GM21619 (cell line): Measurements from ENCODE around the gene C9orf152.

Experiments used
- ATAC-seq: cut with Tn5 transposase; IDR thresholded peaks from one replicate; pipeline ENCODE4 v1.9.1; 2021; ENCODE audit not compliant: unreplicated experiment

The C9orf152 gene

DNA sequence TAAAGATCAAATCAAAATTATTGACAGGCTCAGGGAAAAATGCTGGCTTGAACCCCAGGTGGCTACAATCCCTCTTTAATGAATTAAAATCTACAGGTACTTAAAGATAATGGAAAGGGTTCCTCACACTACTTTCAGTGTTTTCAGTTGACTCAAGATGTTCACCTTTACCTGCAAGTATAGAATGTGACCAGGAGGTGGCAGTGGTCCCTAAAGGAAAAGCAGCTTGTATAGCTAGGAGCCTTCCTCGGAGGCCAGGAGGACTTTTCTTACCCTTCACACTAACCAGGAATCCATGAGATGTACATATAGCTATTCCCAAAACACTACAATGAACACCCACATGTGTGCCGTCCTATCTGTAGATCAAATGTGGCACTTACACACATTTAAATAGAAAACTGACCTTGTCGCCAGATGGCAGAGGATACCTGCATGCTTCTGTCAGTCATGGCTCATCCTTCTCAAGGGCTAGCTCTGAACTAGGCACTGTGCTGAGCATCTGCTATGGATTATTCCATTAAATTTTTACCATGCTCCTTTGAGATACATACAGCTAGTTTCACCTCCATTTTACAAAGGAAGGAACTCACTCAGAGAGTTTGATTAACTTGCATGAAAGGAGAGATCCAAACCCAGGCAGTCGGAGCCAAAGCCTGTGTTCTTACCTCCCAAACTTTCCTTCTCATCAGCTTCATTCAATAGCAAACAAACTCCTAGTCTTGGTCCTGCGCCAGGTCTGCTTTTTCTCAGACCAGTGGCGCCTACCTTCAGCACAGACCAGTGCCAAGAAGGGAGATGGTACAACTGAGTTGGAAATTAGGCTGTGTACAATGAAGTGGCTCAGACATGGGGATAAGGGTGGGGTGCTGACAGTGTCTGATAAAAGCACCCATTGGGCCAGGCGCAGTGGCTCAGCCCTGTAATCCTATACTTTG lies 24.5 kb downstream of the C9orf152 start:
- ATAC-seq: peak; percentile 79

DNA sequence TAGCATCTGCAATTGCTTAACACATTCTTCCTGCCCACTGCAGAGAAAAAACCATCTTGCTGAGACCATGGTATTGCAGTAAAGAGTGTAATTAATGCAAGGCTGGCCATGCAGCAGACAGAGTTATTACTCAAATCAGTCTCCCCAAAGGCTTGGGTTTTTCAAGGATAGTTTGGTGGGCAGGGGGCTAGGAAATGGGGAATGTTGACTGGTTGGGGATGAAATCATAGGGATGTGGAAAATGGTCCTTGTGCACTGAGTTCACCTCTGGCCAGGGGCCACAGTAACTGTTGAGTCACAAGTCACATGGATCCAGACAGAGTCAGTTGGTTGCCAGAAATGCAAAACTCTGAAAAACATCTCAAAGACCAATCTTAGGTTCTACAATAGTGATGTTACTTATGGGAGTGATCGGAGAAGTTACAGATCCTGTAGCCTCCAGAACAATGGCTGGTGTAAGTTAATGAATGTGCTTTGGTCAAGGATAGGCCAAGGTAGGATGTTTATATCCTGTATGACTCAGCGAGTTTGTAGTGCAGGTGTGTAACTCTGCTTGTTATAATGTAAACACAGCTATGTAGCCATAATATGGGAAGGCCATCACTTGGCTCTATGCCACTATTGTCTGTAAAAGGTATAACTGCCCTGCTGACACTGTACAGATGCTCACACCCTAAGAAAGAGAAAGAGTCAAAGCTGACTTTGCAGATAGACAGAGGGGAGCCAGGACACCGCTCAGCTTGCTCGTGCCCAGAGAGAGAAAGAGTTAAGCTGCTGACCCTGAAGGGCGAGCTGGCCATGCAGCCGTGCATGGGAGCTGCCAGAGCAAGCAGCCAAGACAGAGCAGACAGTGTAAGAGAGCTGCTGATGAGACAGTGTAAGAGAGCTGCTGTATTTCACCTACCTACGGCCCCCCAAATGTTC lies 27.2 kb downstream of the C9orf152 start:
- ATAC-seq: no peak

DNA sequence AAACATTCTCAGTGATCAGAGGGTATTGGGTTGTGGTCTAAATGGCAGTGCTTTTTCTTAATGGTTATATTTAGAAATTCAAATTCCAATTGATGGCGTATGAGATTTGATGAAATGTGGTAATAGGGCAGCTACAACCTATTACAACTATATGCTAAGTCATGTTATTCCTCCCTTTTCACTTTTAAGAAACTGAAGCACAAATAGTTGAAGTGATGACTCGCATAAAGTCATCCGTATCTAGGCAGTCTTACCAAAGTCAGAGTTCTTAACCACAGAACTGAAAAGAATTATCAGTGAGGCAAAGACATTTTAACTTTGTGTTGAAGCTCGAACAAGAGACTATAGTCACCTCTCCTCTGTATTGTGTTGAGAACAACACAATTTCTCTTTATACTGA lies 28.2 kb downstream of the C9orf152 start:
- no peak for ATAC-seq

DNA sequence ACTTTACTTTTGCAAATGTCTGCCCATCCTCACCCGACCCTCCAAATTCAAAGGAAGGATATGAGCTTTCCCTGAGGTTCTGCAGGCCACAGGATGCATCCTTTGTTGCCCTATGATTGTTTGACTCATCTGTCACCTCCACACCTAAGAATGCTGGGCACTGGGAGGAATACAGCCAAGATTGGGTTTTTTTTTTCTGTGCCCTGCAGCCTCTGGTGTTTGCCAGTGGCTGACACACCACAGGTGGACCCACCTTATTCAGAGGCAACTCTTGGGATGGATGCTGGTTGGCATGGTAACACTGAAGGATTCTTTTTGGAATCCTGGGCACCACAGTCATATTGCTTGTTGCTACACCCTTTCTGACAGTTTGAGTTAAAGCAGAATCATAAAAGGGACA lies 29.7 kb downstream of the C9orf152 start:
- ATAC-seq: no peak

DNA sequence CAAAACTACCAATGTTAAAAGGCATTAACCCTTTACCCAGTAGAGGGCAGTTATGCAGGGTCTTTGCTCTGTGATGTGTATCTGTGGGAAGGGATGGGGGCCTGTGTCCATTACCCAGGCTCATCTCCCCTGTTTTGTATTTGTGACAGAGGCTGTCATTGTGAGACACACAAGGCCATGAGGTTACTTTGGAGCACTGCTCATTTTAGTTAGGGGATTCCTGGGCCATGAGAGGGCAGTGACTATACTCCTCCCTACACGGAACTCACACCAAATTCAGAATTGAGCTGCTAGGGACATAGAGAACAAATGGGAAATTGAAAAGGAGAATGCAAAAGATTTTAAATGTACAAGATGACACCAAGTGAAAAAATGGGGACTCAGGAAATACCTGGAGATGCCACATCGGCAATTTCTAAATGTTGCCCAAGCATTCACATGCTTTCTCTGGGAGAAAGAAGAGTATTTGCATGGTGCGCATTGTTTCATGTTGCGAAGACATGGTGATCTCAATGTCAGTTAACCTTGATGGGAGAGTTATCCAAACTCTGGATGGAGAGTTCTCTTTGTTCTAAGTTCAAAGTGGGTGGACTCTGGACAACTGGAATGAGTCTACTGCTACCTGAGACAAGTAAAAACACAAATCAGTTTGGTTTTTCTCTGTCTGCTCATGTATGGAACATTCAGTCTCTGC lies 32.5 kb downstream of the C9orf152 start:
- ATAC-seq: no peak

DNA sequence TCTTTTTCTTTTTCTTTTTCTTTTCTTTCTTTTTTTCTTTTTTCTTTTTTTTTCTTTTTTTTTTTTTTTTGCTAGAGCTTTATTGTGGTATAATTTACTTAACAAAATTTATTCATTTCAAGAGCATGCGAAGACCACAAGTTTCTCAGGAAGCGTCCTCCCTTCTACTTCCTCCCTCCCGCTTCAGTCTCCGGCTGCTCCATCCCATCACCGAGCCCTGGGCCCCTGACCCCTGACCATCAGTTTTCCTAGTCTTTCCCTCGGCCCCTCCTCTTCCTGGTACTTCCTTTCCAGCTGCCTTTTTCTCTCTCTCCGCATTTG lies 34.7 kb downstream of the C9orf152 start:
- ATAC-seq: no peak

DNA sequence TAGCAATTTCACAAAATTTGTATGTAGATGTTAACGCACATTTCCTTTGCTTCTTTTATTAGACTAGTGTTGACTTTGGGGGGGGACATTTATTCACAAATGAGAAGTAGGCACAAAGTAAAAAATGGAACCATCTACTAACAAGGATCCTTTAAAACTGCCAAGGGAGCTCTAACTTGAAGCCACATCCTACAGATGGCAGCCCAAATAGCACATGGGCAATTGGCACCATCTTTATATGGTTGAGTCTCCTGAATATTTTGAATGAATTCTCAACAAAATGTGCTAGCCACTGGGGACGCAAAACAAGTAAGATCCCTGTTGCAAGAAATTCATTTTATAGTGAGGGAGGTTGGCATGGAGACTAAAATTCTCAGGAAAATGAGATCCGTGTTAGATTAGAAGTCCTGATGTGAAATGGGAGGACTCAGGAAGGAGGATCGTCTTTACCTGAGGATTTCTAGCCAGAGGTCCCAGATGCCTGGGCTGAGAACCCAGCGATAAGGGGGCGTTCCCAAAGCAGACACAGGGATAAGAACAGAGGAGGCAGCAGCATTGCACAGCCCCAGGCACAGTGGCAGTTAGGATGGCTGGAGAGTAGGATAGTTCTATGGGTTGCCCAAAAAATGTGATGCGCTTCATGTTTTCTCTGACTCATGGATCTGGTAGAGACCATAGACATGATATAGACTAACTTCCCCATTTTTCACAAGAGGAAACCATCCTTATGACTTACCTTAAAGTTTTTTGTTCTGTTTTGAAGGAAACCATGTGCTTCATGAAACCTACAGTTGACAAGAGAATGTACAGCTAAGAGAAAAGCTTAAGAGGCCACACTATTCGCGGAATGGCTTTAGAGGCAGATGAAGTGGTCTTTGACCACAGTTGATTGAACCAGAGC lies 37.4 kb downstream of the C9orf152 start:
- no peak for ATAC-seq

DNA sequence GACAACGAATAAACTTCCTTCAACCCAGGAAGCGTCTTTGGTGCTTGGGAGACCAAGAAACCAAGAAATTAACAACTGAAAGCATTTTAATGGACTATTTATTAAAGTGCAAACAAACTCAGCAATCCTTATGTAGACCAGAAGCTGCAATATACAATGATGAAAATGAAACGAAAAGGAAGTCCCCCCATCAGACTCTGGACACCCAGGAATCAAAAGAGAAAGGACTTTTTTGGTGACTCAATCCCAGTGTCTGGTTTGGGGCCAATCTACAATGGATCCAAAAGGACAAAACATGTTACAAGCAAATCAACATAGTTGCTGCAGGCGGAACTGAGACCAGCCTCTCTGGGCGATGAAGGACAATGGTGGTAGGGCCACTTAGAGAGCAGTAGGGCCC lies 39.5 kb downstream of the C9orf152 start:
- ATAC-seq: no peak

DNA sequence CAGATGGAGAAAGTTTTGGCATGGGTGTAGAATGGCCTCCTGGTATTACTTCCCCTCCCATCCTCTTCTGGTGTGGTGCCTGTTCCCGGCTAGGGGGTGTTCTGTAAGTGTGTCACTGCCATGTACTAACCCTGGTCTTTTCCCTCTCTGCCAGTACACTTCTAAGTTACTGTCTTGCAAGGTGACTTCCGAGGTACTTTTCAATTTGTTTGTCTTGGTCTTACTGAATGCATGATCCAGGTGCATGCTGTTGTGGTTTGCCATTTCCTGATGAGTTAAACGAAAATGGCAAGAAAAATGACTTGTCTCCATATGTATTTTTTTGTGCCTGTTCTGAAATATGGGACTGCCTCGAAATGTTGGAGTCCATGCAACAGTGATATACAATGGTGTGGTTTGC lies 46.0 kb downstream of the C9orf152 start:
- ATAC-seq: peak; percentile 36

DNA sequence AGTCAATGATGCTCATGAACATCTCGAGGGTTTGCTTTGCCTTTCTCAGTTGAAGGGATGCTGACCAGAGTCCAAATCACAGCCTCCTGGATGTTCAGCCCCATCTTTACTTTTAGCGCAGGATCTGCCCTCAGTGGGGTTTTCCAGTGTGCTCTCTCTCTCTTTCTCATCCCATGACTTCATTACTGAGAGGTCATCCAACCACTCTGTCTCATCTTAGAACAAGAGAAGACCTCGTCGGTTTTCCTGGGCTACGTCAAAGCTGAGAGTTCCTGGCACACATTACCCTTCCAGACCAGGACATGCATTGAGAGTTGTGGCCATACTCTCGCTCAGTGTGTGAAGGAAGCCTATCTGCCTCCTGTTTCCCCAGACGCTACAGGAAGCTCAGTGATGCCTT lies 47.3 kb downstream of the C9orf152 start:
- no peak for ATAC-seq

DNA sequence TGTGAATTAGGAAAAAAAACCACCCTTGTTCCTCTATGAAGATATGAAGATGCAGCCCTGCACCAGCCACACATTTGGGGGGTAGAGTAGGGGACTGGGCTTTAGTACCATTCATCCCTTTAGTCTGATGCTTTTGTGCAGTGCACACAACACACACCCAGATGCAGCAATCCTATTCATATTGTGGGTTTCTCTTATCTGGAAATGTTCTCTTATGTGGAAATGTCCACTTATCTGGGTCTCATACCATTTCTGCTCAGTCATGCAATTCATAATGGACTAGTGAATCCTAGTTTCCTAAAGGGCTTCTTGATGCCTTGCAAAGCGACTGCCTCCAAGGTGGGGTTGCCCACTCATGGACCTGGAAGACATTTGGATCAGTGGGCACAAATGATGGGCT lies 47.8 kb downstream of the C9orf152 start:
- no peak for ATAC-seq

DNA sequence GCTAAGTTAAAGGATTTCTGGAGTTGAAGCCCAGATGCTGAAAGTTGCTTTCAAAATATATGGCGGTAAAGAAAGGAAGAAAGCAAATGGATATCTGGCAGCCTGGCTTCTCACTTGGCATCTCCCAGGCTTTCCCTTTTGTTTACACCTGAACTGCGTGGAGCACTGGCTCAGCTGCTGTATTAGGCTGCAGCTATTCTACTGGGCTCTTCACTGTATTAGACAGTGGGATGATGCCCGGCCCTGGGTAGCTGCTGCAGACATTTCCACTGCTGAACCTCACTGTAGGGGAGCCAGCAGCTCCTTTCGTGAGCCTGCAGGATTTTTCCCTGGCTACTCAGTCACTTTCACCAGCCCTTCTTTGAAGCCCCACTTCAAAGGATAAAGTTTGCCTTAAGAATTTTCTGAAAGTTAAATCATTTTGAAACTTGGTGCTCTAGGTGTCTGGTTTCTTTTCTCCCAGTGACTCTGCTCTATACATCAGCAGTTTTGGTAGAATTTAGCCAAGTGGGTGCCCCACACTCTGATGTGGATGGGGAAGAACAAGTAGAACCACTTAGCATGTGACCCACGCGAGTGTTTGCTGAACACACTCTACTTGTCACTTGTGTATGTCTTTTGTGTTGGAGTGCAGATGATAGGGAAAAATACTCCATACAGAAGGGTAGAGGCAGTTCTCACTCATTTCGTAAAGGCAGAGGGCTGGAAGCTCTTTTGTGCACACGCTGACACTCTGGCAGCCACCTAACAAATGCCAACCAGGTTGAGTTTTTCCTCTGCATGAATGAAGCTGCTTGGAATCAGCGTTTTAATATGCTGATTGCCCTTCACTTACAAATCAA lies 49.9 kb downstream of the C9orf152 start:
- no peak for ATAC-seq

DNA sequence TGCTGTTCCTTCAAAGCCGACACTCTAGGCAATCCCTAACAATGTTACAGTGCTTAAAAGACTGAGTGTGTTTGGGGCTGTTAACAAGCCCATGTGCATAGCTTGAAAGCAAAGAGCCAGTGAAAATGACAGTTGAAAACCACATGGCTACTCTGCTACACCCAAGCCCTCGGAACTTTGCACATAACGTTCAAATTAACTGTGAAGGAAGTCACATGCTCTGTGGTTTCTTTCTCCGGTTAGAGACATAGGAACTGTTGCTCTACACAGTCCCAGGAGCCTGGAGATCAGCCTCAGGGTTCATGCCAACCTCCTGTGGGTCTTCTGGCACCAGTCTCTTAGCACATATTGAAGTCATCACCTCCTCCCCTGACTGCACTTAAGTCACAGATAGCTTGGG lies 51.1 kb downstream of the C9orf152 start:
- ATAC-seq: peak; percentile 91

DNA sequence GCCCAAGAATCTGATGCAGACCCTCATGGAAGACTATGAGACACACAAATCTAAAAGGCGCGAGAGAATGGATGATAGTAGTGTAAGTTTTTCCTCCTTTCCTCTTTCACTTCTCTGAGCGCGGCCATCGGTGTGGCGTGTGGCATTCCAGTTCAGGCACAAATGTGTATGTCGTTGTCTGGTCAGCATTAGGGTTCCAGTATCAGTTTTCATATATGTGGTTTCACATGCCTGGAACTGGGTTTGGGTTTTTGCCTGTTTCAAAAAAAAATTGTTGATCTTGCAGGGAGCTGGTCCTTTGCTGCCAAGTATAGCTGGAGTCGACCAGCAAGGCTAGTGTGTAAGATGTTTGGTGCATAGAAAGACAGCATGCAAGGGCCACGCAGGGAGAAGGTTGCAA lies 51.5 kb downstream of the C9orf152 start:
- ATAC-seq: peak; percentile 7

DNA sequence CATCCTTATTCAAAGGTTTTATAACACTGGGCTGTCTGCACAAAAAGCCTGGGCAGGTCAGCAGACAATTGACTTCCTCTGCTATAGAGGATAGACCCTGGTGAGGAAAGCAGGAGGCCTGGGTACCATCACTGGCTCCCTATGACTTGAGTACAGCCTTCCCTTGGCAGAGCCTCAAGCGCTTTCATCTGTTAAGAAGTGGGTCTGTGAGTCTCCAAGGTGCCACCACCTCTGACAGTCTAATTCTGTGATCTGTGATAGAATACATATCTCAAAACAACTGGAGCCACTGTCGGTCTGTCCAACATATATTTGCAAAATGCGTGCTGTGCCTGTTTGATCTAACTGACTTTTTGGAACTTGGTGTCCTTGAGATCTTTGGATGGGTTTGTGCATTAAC lies 52.2 kb downstream of the C9orf152 start:
- ATAC-seq: no peak

DNA sequence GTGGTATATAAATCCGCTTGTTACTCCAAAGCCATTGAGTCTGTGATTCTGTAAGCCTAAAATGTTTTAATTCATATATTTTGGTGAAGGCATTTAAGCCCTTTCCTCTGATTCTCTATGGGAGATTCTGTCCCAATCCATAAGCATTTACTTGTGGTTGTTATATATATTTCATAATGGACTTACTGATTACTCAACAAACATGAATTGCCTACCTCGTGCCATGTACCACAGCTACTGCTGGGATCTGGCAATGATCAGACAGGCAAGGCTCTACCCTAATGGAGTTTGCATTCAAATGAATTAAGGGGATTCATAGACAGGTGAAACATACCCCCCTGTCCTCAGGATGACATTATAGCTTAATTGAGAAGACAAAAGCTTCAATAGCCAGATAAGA lies 54.5 kb downstream of the C9orf152 start:
- no peak for ATAC-seq

DNA sequence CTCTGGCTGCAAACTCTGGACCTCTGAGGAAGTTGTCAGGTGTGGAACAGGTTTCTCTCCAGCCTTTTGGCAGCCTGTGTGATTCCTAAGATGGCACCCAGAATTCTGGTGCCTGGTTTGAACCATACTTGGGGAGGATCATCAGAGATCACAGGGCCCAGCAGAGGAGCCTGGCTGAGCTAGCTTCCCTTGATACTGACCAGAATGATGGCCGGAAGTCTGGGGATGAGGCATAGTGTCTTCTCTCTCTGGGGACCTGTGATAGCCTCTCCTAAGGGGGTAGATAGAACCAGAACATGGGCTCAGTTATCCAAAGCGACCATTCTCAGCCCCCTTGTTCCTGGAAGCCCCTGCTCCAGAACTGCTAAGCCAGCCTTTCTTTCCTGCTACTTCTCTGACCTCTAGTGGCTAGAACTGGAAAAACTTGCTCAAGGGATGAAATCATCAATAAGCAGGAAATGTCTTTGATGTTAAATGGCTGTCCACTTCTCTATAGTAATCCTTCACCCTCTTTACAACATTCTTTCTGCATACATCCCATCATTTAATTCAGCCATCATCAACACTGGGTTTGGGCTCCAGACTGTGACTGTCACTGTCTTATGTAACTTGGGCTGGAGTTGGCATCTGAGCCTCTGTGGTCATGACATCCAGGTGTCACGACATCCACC lies 55.1 kb downstream of the C9orf152 start:
- no peak for ATAC-seq
